IgD-negative memory B cell (primary cell): ENCODE measurements around the gene RAP1GAP. TPM values are rescaled to one million over a fixed set of nuclear protein-coding genes. Genes with fewer than 3 reads are reported as not detected.

Experiments used
- H3K27ac Mint-ChIP-seq, 3 donors: one replicate each; pipeline ENCODE4 v1.8.0; 2020 to 2022; ENCODE audit warnings: mild to moderate bottlenecking in 3 of 3, mixed read lengths in 3 of 3, moderate library complexity in 1 of 3
- H3K27me3 Mint-ChIP-seq: one replicate; pipeline ENCODE4 v1.8.0; 2021; ENCODE audit warnings: mixed read lengths
- H3K36me3 Mint-ChIP-seq: one replicate; pipeline ENCODE4 v1.8.0; 2020; ENCODE audit warnings: mild to moderate bottlenecking, mixed read lengths
- H3K4me1 Mint-ChIP-seq, 3 donors: one replicate each; pipeline ENCODE4 v1.8.0; 2020 to 2022; ENCODE audit warnings: mixed read lengths in 3 of 3, mild to moderate bottlenecking in 1 of 3
- H3K4me3 Mint-ChIP-seq, 4 donors: one replicate each; pipeline ENCODE4 v1.8.0; 2020 to 2022; ENCODE audit warnings: mild to moderate bottlenecking in 4 of 4, mixed read lengths in 4 of 4, moderate library complexity in 3 of 4
- H3K9me3 Mint-ChIP-seq, 3 donors: one replicate each; pipeline ENCODE4 v1.8.0; 2020 to 2021; ENCODE audit warnings: mixed read lengths in 3 of 3, mild to moderate bottlenecking in 1 of 3
- polyA plus RNA-seq: library from polyadenylated mRNA; unstranded; fragments of 300-500 nt; fragmentation: Illumina TruSeq; gene quantifications from one replicate; pipeline ENCODE4 v1.2.3, GENCODE V29; 2021

RAP1GAP gene
- polyA plus RNA-seq, 1 donor from 2014 or later = not detected

DNA sequence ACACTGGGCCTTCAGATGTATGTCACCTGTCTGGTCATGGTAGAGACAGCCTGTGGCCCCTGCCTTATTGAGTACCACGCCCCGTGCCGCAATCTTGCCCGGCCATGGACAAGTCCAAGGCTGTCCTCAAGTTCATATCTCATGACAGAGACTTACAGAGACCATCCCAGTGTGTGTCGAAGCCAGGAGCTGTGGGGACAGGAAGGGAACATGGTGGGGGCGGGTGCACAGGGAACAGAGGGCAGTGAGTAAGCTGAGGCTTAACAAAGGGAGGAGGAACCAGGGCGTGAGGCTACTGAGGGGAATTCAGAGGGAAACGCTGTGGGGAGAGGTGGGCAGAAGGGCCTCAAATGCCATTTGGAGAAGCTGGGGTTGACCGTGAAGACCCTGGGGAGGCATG, 84.1 kb downstream of the RAP1GAP start:
- Mint-ChIP-seq H3K27ac (peak overlapping the region in 1 of 3 donors; percentile 50), H3K4me3 (no peak overlapping the region), H3K4me1 (peaks cover 0 to 2% (median 0%) of the 10 kb centered on the region in 3 donors), H3K9me3 (no peaks in the 10 kb centered on the region), H3K36me3 (no peaks in the 10 kb centered on the region), H3K27me3 (peaks cover 19% of the 10 kb centered on the region)

DNA sequence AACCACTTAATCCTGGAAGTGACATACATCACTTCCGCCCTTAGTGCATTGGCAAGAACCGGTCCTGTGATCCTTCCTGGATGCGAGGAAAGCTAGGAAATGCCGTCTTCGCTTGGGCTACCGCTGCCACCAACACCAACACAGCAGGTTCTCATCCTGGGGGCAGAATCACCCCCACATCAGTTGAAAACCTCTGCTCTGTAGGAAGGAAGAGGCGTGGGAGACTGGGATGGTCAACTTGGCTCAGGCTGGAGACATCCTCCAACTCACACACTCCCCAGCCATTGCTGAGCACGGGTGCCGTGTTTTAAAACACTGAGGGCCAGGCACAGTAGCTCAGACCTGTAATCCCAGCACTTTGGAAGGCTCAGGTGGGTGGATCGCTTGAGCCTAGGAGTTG, 85.1 kb downstream of the RAP1GAP start:
- H3K36me3 Mint-ChIP-seq = no peaks in the 10 kb centered on the region
- no peaks in the 10 kb centered on the region for H3K9me3 Mint-ChIP-seq
- no peak overlapping the region for H3K4me3 Mint-ChIP-seq
- H3K4me1 Mint-ChIP-seq = peaks cover 0 to 2% (median 0%) of the 10 kb centered on the region in 3 donors
- peaks cover 15% of the 10 kb centered on the region for H3K27me3 Mint-ChIP-seq
- no peak overlapping the region for H3K27ac Mint-ChIP-seq

DNA sequence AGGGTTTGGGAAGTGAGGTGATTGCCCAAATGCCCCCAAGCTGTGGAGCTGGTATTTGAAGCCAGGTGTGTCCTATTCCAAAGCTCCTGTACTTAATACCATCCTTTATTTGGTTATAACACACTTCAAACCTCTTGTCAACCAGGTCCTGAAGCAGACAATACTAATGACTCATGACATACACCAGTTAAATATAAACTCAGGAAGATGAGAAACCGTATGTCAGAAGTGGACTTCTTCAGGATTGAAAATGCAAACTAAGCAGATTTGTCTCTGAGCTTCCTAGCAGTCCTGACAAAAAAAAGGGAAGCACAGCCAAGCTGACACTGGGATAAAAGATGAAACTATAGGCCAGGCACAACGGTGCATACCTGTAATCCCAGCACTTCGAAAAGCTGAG, 89.4 kb downstream of the RAP1GAP start:
- Mint-ChIP-seq H3K4me1 (peaks cover 0 to 2% (median 0%) of the 10 kb centered on the region in 3 donors), H3K36me3 (no peaks in the 10 kb centered on the region), H3K4me3 (no peak overlapping the region), H3K27ac (no peak overlapping the region), H3K27me3 (peaks cover 3% of the 10 kb centered on the region), H3K9me3 (no peaks in the 10 kb centered on the region)

DNA sequence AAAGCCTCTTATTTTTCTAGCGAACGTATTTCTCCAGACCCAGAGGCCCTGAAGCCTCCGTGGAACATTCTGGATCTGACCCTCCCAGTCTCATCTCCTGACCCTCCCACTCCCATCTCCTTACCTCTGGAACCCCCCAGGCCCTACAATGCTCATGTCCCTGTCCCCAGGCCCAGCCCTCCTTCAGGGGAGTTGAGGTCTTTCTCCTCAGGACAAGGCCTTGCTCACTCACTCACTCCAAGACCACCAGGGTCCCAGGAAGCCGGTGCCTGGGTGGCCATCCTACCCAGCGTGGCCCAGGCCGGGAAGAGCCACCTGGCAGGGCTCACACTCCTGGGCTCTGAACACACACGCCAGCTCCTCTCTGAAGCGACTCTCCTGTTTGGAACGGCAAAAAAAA, 91.2 kb downstream of the RAP1GAP start:
- Mint-ChIP-seq H3K27me3 (peaks cover 12% of the 10 kb centered on the region), H3K4me3 (no peak overlapping the region), H3K36me3 (no peaks in the 10 kb centered on the region), H3K9me3 (no peaks in the 10 kb centered on the region), H3K4me1 (peaks cover 0 to 2% (median 0%) of the 10 kb centered on the region in 3 donors), H3K27ac (no peak overlapping the region)

DNA sequence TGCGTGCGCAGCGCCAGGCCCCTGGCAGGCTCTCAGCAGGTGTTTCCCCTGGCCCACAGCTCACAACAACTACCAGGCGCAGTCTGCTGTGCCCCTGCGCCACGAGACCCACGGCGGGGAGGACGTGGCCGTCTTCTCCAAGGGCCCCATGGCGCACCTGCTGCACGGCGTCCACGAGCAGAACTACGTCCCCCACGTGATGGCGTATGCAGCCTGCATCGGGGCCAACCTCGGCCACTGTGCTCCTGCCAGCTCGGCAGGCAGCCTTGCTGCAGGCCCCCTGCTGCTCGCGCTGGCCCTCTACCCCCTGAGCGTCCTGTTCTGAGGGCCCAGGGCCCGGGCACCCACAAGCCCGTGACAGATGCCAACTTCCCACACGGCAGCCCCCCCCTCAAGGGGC, 91.8 kb downstream of the RAP1GAP start:
- Mint-ChIP-seq H3K4me1 (no peaks in the 10 kb centered on the region), H3K27ac (no peak overlapping the region), H3K9me3 (no peaks in the 10 kb centered on the region), H3K4me3 (no peak overlapping the region), H3K36me3 (no peaks in the 10 kb centered on the region), H3K27me3 (peaks cover 12% of the 10 kb centered on the region)

DNA sequence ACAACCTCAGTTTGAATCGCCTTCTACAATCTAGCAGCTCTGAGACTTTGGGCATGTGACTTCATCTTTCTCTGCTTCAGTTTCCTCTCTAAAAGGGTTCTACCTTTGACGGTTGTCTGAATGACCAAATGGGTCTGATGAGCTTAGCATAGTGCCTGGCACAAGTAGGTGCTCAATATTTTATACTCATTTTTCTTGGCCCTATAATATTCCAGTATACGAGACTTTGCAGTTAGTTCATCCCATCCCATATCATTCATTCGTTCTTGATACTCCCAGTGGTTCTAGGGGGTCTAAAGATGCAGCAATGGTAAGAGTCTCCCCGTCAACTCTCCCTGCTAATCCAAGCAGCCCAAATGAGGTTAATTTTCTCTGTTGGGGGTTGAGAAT, 92.4 kb downstream of the RAP1GAP start:
- Mint-ChIP-seq H3K4me3 (no peak overlapping the region), H3K9me3 (peaks cover 0 to 3% (median 0%) of the 10 kb centered on the region in 3 donors), H3K27me3 (peaks cover 13% of the 10 kb centered on the region), H3K27ac (no peak overlapping the region), H3K4me1 (no peaks in the 10 kb centered on the region), H3K36me3 (no peaks in the 10 kb centered on the region)

DNA sequence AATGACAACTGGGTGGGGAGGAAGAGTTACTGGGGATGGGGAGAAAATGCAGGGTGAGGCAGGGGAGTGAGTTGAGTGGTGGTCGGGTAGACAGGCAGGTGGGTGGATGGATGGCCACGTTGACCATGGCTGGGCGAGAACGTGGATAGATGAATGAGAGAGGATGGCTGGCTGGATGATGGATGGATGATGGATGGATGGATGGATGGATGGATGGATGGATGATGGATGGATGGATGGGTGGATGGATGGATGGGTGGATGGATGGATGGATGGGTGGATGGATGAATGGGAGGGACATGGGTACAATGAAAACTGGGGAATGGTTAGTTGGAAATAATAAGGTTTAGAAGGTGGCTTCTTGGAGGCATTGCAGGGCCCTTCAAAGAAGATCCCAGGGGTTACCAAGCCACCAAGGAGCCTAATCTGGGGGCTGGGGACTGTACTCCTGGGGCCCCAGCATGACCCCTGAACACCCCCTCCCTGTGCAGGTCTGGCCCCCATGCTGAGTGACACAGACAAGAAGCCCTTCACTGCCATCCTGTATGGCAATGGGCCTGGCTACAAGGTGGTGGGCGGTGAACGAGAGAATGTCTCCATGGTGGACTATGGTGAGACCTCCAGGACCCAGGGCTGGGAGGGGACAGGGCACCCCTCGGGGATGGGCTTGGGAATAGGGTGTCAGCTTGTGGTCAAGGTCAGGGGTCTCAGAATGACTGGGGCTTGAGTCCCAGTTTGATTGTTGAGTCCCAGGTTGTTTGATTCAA, 92.9 kb downstream of the RAP1GAP start:
- H3K4me3 Mint-ChIP-seq = no peak overlapping the region
- H3K27ac Mint-ChIP-seq = no peak overlapping the region
- H3K27me3 Mint-ChIP-seq = peaks cover 13% of the 10 kb centered on the region
- no peaks in the 10 kb centered on the region for H3K4me1 Mint-ChIP-seq
- peaks cover 0 to 3% (median 0%) of the 10 kb centered on the region in 3 donors for H3K9me3 Mint-ChIP-seq
- H3K36me3 Mint-ChIP-seq = no peaks in the 10 kb centered on the region

DNA sequence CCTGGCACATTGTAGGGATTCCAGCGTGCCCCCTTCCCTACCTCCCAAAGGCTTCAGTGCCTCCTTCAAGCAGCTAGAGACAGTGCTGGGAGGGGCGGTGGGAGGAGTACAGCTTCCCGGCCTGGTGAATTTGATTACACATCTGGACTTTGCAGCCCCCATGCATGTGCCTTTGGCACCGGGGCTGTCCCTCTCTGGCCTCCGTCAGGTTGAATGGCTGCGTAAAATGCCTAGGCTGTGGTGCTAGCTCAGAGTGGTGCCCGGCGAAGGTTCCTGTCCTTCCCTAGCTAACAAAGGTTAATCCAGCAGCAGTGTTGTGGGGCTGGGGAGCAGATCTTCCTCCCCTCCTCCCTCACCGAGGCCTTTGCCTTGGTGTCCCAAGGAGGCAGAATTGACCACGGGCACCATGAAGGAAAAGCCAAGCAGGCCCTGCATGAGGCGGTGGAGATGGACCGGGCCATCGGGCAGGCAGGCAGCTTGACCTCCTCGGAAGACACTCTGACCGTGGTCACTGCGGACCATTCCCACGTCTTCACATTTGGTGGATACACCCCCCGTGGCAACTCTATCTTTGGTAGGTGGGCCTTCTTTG, 93.7 kb downstream of the RAP1GAP start:
- peaks cover 13% of the 10 kb centered on the region for H3K27me3 Mint-ChIP-seq
- H3K36me3 Mint-ChIP-seq = no peaks in the 10 kb centered on the region
- H3K4me3 Mint-ChIP-seq = no peak overlapping the region
- H3K27ac Mint-ChIP-seq = no peak overlapping the region
- H3K9me3 Mint-ChIP-seq = peaks cover 0 to 3% (median 0%) of the 10 kb centered on the region in 3 donors
- no peaks in the 10 kb centered on the region for H3K4me1 Mint-ChIP-seq

DNA sequence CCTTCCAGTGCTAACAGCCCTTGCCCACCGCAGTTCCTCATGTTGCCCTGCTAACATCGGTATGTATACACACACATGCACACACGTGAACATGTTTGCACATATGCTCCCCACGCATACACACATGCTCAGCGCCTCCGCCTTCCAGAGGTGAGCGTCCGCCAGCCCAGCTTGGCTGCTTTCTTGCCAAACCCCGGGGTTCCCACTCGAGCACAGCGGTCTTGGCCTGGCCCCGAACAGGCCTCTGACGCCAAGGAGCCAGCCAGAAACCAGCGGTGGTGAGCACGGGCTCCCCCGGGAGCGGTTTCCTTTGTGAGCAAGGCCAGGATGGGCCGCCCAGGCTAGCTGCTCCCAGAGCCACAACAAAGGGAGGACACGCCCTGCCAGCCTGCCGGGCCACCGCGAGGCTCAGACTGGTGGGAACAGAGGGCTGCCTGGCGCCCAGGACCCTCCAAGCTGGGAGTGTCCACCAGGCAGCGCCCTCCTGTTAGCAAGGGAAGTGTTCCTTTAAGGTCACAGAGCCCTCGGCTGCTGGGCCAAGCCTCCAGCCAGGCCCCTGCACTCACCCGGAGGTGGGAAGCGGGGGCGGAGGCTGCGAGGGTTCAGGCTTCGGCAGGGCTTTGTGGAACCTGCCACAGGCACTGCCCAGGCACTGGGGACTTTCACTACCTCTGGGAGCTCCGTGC, 94.5 kb downstream of the RAP1GAP start:
- H3K27me3 Mint-ChIP-seq = peaks cover 13% of the 10 kb centered on the region
- peaks cover 0 to 3% (median 0%) of the 10 kb centered on the region in 3 donors for H3K9me3 Mint-ChIP-seq
- no peaks in the 10 kb centered on the region for H3K36me3 Mint-ChIP-seq
- no peaks in the 10 kb centered on the region for H3K4me1 Mint-ChIP-seq
- no peak overlapping the region for H3K4me3 Mint-ChIP-seq
- no peak overlapping the region for H3K27ac Mint-ChIP-seq

DNA sequence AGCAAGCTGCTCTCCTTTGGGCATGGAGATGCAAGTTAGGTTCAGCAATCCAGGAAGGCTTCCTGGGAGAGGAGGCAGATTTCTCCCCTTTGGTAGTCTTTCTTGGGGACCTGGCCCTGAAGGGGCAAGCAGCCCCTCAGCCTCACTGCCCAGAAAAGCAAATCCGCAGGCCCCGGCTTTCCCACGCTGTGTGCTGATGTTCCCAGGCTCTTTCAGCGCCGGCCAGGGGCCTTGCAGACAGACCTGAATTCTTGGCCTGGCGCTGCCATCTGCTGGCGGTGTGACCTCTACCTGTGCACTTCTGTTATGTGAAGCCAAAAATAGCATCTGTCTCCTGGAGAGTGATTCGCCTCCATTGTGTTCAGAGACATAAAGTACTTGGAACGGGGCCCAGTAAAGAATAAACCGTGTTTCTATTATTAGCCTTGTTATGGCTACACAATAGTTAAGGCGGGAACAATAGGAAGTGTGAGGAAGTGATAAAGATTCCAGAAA, 95.1 kb downstream of the RAP1GAP start:
- no peak overlapping the region for H3K4me3 Mint-ChIP-seq
- peaks cover 0 to 3% (median 0%) of the 10 kb centered on the region in 3 donors for H3K9me3 Mint-ChIP-seq
- peaks cover 13% of the 10 kb centered on the region for H3K27me3 Mint-ChIP-seq
- H3K4me1 Mint-ChIP-seq = no peaks in the 10 kb centered on the region
- H3K27ac Mint-ChIP-seq = no peak overlapping the region
- no peaks in the 10 kb centered on the region for H3K36me3 Mint-ChIP-seq

DNA sequence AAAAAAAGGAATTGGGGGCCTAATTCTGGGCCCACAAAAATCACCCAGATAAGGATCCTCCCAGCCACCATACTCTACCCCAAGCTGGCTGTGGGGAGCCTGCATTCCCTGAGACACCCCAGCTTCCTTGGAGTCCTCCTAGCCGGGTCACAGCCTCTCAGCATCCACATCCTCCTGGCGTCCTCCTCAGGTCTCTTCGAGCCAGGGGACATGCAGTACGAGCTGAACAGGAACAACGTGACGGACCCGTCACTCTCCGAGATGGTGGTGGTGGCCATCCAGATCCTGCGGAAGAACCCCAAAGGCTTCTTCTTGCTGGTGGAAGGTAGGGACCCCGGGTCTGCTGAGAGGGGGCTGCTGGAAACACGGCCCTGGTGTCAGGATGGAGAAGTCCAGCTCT, 95.7 kb downstream of the RAP1GAP start:
- Mint-ChIP-seq H3K27me3 (peaks cover 13% of the 10 kb centered on the region), H3K36me3 (no peaks in the 10 kb centered on the region), H3K9me3 (peaks cover 0 to 3% (median 0%) of the 10 kb centered on the region in 3 donors), H3K4me1 (no peaks in the 10 kb centered on the region), H3K4me3 (no peak overlapping the region), H3K27ac (no peak overlapping the region)

DNA sequence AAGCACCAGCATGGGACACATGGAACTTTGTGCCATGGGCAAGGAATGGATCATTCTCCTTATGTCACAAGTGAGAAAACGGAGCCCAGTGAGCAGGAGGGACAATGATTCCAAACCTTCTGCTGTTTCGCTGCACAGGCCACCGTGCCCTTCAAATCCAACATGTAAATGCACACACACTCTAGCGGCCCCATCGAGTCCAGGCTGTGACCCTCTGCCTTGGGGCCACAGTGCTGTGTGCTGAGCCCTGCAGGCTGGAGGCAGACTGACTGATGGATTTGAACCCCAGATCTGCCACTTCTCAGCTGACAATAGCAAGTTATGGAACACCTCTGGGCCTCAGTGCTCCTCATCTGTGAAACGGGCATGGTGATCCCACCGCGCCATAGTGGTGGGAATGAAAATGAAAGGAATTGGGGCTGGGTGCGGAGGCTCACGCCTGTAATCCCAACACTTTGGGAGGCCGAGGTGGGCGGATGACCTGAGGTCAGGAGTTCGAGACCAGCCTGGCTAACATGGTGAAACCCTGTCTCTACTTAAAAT, 96.4 kb downstream of the RAP1GAP start:
- no peak overlapping the region for H3K4me3 Mint-ChIP-seq
- peaks cover 2% of the 10 kb centered on the region for H3K36me3 Mint-ChIP-seq
- no peaks in the 10 kb centered on the region for H3K4me1 Mint-ChIP-seq
- H3K27ac Mint-ChIP-seq = no peak overlapping the region
- peaks cover 11% of the 10 kb centered on the region for H3K27me3 Mint-ChIP-seq
- peaks cover 0 to 3% (median 0%) of the 10 kb centered on the region in 3 donors for H3K9me3 Mint-ChIP-seq

DNA sequence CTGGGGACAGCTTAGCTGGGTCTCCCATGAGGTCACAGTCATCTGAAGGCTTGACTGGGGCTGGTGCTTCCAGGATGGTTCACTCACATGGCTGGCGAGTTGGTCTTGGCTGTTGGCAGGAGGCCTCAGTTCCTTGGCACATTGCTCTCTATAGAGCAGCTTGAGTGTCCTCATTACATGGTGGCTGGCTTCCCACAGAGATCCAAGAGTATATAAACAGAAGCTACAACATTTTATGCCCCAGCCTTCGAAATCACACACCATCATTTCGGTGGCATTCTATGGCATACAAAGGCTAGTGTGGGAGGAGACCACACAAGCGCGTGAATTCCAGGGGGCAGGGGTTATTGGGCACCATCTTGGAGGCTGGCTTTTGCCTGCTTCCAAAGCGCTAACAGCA, 96.9 kb downstream of the RAP1GAP start:
- H3K27me3 Mint-ChIP-seq = peaks cover 10% of the 10 kb centered on the region
- H3K27ac Mint-ChIP-seq = no peak overlapping the region
- no peak overlapping the region for H3K4me3 Mint-ChIP-seq
- no peaks in the 10 kb centered on the region for H3K4me1 Mint-ChIP-seq
- H3K36me3 Mint-ChIP-seq = peaks cover 2% of the 10 kb centered on the region
- H3K9me3 Mint-ChIP-seq = peaks cover 0 to 3% (median 0%) of the 10 kb centered on the region in 3 donors

DNA sequence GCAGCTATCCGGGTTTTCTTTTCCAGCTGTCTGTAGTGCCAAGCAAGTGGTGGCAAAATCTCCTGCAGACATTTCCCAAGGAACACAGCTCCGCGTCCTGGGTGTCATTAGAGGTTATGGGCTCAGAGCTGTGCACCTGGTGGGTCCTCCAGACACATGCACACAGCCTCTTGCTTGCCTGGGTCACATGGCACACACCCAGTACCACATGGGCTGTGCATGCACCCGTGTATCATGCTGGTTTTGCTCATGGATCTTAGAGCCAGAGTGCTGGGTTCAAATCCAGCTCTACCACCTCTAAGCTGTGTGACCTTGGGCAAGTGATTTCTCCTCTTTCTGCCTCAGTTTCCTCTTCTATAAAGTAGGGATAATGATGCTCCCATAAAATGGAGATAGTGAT, 98.3 kb downstream of the RAP1GAP start:
- no peaks in the 10 kb centered on the region for H3K4me1 Mint-ChIP-seq
- peaks cover 0 to 3% (median 0%) of the 10 kb centered on the region in 3 donors for H3K9me3 Mint-ChIP-seq
- no peak overlapping the region for H3K27ac Mint-ChIP-seq

DNA sequence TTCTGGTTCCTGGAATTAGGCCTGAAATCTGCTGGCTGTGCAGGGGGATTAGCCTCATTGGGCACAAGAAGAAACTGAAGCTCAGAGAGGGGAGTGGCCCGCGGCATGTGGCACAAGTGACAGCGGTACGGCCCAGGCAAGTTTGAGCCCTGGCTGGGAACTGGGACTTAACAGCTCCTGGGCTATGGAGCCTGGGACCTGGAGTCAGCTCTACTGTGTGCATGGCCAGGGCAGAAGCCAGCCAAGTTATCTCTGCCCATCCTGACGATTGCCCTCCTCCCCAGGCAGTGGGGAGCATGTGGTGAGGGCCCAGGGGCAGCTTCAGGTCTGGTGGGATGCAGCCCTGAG, 98.7 kb downstream of the RAP1GAP start:
- Mint-ChIP-seq H3K9me3 (peaks cover 0 to 3% (median 0%) of the 10 kb centered on the region in 3 donors), H3K4me3 (no peak overlapping the region), H3K36me3 (peaks cover 2% of the 10 kb centered on the region), H3K27me3 (peaks cover 12% of the 10 kb centered on the region), H3K27ac (no peak overlapping the region), H3K4me1 (no peaks in the 10 kb centered on the region)

More for the DNA sequence above, 98.3 kb downstream of the RAP1GAP start:
- Mint-ChIP-seq H3K4me3 (no peak overlapping the region), H3K36me3 (peaks cover 2% of the 10 kb centered on the region), H3K27me3 (peaks cover 10% of the 10 kb centered on the region)
